ENCODE measurements around the gene OR52E4.

The OR52E4 gene

GRCh38 chr11:5923427-5923776 lies 43.0 kb downstream of the OR52E4 start:
- FAIRE-seq (no peak), DNase-seq (ENCODE audit: insufficient read length, low spot score) (no peak)
- TF ChIP-seq POLR2AphosphoS5 (IDR thresholded peaks at IDR 0.05; ENCODE audit: low read depth, low read length) (no peak), PAX5 (IDR thresholded peaks at IDR 0.05; ENCODE audit: insufficient read depth, low read length, severe bottlenecking) (no peak), POU2F2 (IDR thresholded peaks at IDR 0.05; ENCODE audit: low read depth, low read length) (no peak), TAF1 (IDR thresholded peaks at IDR 0.05; ENCODE audit: low read depth, low read length) (no peak), POLR2A (IDR thresholded peaks at IDR 0.05; ENCODE audit: low read depth, low read length) (no peak), SPI1 (IDR thresholded peaks at IDR 0.05; ENCODE audit: low read depth, low read length) (no peak)

DNA sequence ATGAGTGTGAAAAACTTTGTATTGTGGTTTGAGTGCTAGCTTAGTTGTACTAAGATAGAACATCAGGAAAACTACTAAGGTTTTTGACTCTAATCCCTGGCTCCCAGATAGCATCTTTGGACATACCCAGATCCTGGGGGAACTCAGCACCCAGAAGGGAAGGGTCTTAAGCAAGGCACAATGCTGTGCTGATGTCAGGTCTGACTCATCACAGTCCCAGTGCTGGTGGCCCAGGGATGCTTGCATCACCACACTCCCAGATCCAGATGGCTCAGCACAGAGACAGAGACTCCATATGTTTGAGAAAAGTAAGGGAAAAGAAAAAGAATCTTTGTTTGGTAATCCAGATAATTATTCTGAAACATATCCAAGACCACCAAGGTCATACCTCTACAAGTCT lies 43.4 kb downstream of the OR52E4 start:
- no peak for TF ChIP-seq TAF1 (IDR thresholded peaks at IDR 0.05; ENCODE audit: low read depth, low read length)
- TF ChIP-seq POU2F2 (IDR thresholded peaks at IDR 0.05; ENCODE audit: low read depth, low read length), result no peak
- no peak for TF ChIP-seq POLR2AphosphoS5 (IDR thresholded peaks at IDR 0.05; ENCODE audit: low read depth, low read length)
- TF ChIP-seq POLR2A (IDR thresholded peaks at IDR 0.05; ENCODE audit: low read depth, low read length), result no peak
- no peak for TF ChIP-seq SPI1 (IDR thresholded peaks at IDR 0.05; ENCODE audit: low read depth, low read length)
- TF ChIP-seq PAX5 (IDR thresholded peaks at IDR 0.05; ENCODE audit: insufficient read depth, low read length, severe bottlenecking), result no peak
- no peak for DNase-seq (ENCODE audit: insufficient read length, low spot score)
- FAIRE-seq, result no peak

GRCh38 chr11:5928271-5928670 lies 47.8 kb downstream of the OR52E4 start:
- DNase-seq (ENCODE audit: insufficient read length, low spot score) (no peak), FAIRE-seq (no peak)
- TF ChIP-seq SPI1 (IDR thresholded peaks at IDR 0.05; ENCODE audit: low read depth, low read length), result no peak
- no peak for TF ChIP-seq POU2F2 (IDR thresholded peaks at IDR 0.05; ENCODE audit: low read depth, low read length)
- TF ChIP-seq POLR2A (IDR thresholded peaks at IDR 0.05; ENCODE audit: low read depth, low read length), result no peak
- TF ChIP-seq POLR2AphosphoS5 (IDR thresholded peaks at IDR 0.05; ENCODE audit: low read depth, low read length), result no peak
- no peak for TF ChIP-seq PAX5 (IDR thresholded peaks at IDR 0.05; ENCODE audit: insufficient read depth, low read length, severe bottlenecking)
- TF ChIP-seq TAF1 (IDR thresholded peaks at IDR 0.05; ENCODE audit: low read depth, low read length), result no peak

- TF ChIP-seq TAF1 (IDR thresholded peaks at IDR 0.05; ENCODE audit: low read depth, low read length) (no peak), POLR2A (IDR thresholded peaks at IDR 0.05; ENCODE audit: low read depth, low read length) (no peak), POLR2AphosphoS5 (IDR thresholded peaks at IDR 0.05; ENCODE audit: low read depth, low read length) (no peak), PAX5 (IDR thresholded peaks at IDR 0.05; ENCODE audit: insufficient read depth, low read length, severe bottlenecking) (no peak), POU2F2 (IDR thresholded peaks at IDR 0.05; ENCODE audit: low read depth, low read length) (no peak), SPI1 (IDR thresholded peaks at IDR 0.05; ENCODE audit: low read depth, low read length) (no peak)
- FAIRE-seq, result no peak
- DNase-seq (ENCODE audit: insufficient read length, low spot score), result no peak
These were observed 48.4 kb downstream of the OR52E4 start for GRCh38 chr11:5928811-5929210.

- DNase-seq (ENCODE audit: insufficient read length, low spot score), result no peak
- TF ChIP-seq POLR2AphosphoS5 (IDR thresholded peaks at IDR 0.05; ENCODE audit: low read depth, low read length) (no peak), PAX5 (IDR thresholded peaks at IDR 0.05; ENCODE audit: insufficient read depth, low read length, severe bottlenecking) (no peak), POLR2A (IDR thresholded peaks at IDR 0.05; ENCODE audit: low read depth, low read length) (no peak), SPI1 (IDR thresholded peaks at IDR 0.05; ENCODE audit: low read depth, low read length) (no peak), POU2F2 (IDR thresholded peaks at IDR 0.05; ENCODE audit: low read depth, low read length) (no peak), TAF1 (IDR thresholded peaks at IDR 0.05; ENCODE audit: low read depth, low read length) (no peak)
- FAIRE-seq, result no peak
These were observed 49.3 kb downstream of the OR52E4 start for GRCh38 chr11:5929571-5930368.

DNA sequence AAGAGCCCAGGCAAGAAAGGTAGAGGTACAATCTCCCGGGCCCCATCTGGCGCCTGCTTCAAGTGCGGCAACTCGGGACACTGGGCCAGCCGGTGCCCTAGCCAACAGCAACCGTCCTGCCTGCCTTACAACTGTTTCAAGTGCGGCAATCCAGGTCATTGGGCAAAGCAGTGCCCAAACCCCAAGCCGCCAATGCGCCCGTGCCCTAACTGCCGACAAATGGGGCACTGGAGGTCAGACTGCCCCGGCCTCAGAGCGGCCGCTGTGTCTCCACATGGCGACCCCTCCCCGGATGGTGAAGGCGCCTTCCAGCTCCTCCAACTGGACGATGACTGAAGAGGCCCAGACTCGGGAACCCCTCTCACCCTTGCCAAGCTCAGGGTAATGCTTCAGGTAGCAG lies 50.2 kb downstream of the OR52E4 start:
- no peak for DNase-seq (ENCODE audit: insufficient read length, low spot score)
- FAIRE-seq, result no peak
- TF ChIP-seq TAF1 (IDR thresholded peaks at IDR 0.05; ENCODE audit: low read depth, low read length) (no peak), POLR2AphosphoS5 (IDR thresholded peaks at IDR 0.05; ENCODE audit: low read depth, low read length) (no peak), SPI1 (IDR thresholded peaks at IDR 0.05; ENCODE audit: low read depth, low read length) (no peak), POU2F2 (IDR thresholded peaks at IDR 0.05; ENCODE audit: low read depth, low read length) (no peak), PAX5 (IDR thresholded peaks at IDR 0.05; ENCODE audit: insufficient read depth, low read length, severe bottlenecking) (no peak), POLR2A (IDR thresholded peaks at IDR 0.05; ENCODE audit: low read depth, low read length) (no peak)

GRCh38 chr11:5931061-5931460 lies 50.6 kb downstream of the OR52E4 start:
- no peak for FAIRE-seq
- no peak for TF ChIP-seq PAX5 (IDR thresholded peaks at IDR 0.05; ENCODE audit: insufficient read depth, low read length, severe bottlenecking)
- TF ChIP-seq POU2F2 (IDR thresholded peaks at IDR 0.05; ENCODE audit: low read depth, low read length), result no peak
- no peak for TF ChIP-seq POLR2A (IDR thresholded peaks at IDR 0.05; ENCODE audit: low read depth, low read length)
- TF ChIP-seq POLR2AphosphoS5 (IDR thresholded peaks at IDR 0.05; ENCODE audit: low read depth, low read length), result no peak
- TF ChIP-seq SPI1 (IDR thresholded peaks at IDR 0.05; ENCODE audit: low read depth, low read length), result no peak
- no peak for TF ChIP-seq TAF1 (IDR thresholded peaks at IDR 0.05; ENCODE audit: low read depth, low read length)
- DNase-seq (ENCODE audit: insufficient read length, low spot score), result no peak

DNA sequence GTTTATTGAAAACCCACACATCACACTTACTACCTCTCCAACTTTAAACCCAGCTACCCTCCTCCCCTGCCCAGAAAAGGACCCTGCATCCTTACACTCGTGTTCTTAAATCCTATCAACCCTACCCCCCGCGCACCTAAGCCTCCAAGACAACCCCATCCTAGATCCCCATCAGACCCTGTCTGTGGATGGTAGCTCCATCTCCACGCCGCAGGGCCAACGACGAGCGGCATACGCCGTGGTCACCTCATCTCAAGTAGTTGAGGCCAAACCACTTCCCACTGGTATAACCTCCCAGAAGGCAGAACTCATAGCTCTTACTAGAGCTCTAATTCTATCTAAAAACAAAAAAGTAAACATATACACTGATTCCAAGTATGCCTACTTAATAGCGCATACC lies 52.2 kb downstream of the OR52E4 start:
- TF ChIP-seq PAX5 (IDR thresholded peaks at IDR 0.05; ENCODE audit: insufficient read depth, low read length, severe bottlenecking), result no peak
- no peak for TF ChIP-seq POLR2AphosphoS5 (IDR thresholded peaks at IDR 0.05; ENCODE audit: low read depth, low read length)
- FAIRE-seq (no peak), DNase-seq (ENCODE audit: insufficient read length, low spot score) (no peak)

GRCh38 chr11:5933116-5933515 lies 52.7 kb downstream of the OR52E4 start:
- TF ChIP-seq POLR2A (IDR thresholded peaks at IDR 0.05; ENCODE audit: low read depth, low read length), result no peak
- no peak for TF ChIP-seq SPI1 (IDR thresholded peaks at IDR 0.05; ENCODE audit: low read depth, low read length)
- TF ChIP-seq POLR2AphosphoS5 (IDR thresholded peaks at IDR 0.05; ENCODE audit: low read depth, low read length), result no peak
- TF ChIP-seq PAX5 (IDR thresholded peaks at IDR 0.05; ENCODE audit: insufficient read depth, low read length, severe bottlenecking), result no peak
- TF ChIP-seq POU2F2 (IDR thresholded peaks at IDR 0.05; ENCODE audit: low read depth, low read length), result no peak
- no peak for TF ChIP-seq TAF1 (IDR thresholded peaks at IDR 0.05; ENCODE audit: low read depth, low read length)
- DNase-seq (ENCODE audit: insufficient read length, low spot score), result no peak
- FAIRE-seq, result no peak

Data from GM12891 (cell line).